Stimulated activated CD4-positive, alpha-beta T cell treated with anti-CD3 and anti-CD28 coated beads, Interleukin-4, amount 100 ng/mL, for 48 hours (primary cell): ENCODE data around the gene CARD9.

Experiments
- DNase-seq, 2 donors: peaks; one replicate each; pipeline ENCODE4 v3.0.0-alpha.2; 2020; ENCODE audit warnings: low read depth in 2 of 2

Gene CARD9

GRCh38 chr9:136380381-136380780 is 6.9 kb upstream of the CARD9 start:
- DNase-seq, result no peak

- DNase-seq, result no peak
These were observed 6.4 kb upstream of the CARD9 start for GRCh38 chr9:136379891-136380290.

- no peak for DNase-seq
These were observed 5.9 kb upstream of the CARD9 start for GRCh38 chr9:136379401-136379800.

GRCh38 chr9:136379003-136379287 is 5.5 kb upstream of the CARD9 start:
- DNase-seq, result no peak

GRCh38 chr9:136378170-136379002 is 4.9 kb upstream of the CARD9 start:
- DNase-seq, result no peak

GRCh38 chr9:136377341-136378169 is 4.1 kb upstream of the CARD9 start:
- no peak for DNase-seq

GRCh38 chr9:136376457-136376856 is 3.0 kb upstream of the CARD9 start:
- DNase-seq, result no peak

GRCh38 chr9:136375096-136375495 is 1.6 kb upstream of the CARD9 start:
- DNase-seq, result no peak

GRCh38 chr9:136374183-136374575 is 710 bp upstream of the CARD9 start:
- no peak for DNase-seq

GRCh38 chr9:136372561-136373299 is 739 bp downstream of the CARD9 start:
- DNase-seq, result no peak

GRCh38 chr9:136372006-136372405 is 1.5 kb downstream of the CARD9 start:
- no peak for DNase-seq

GRCh38 chr9:136371533-136371880 is 2.0 kb downstream of the CARD9 start:
- DNase-seq, result no peak

GRCh38 chr9:136370687-136371532 is 2.6 kb downstream of the CARD9 start:
- DNase-seq, result no peak

- DNase-seq, result no peak
These were observed 3.4 kb downstream of the CARD9 start for GRCh38 chr9:136370037-136370436.

GRCh38 chr9:136368190-136368589 is 5.3 kb downstream of the CARD9 start:
- DNase-seq, result no peak

GRCh38 chr9:136367296-136368145 is 5.9 kb downstream of the CARD9 start:
- DNase-seq, result no peak

GRCh38 chr9:136366826-136367225 is 6.6 kb downstream of the CARD9 start:
- DNase-seq, result no peak

GRCh38 chr9:136365775-136366222 is 7.7 kb downstream of the CARD9 start:
- no peak for DNase-seq

GRCh38 chr9:136364942-136365774 is 8.3 kb downstream of the CARD9 start:
- no peak for DNase-seq
